Putamen (tissue), 1 donor: Measurements from ENCODE around the gene ADGRD2.

ENCODE experiments used
- DNase-seq: peaks from one replicate; pipeline ENCODE4 v3.0.0-alpha.2; 2016; ENCODE audit warnings: low spot score

ADGRD2 gene

DNA sequence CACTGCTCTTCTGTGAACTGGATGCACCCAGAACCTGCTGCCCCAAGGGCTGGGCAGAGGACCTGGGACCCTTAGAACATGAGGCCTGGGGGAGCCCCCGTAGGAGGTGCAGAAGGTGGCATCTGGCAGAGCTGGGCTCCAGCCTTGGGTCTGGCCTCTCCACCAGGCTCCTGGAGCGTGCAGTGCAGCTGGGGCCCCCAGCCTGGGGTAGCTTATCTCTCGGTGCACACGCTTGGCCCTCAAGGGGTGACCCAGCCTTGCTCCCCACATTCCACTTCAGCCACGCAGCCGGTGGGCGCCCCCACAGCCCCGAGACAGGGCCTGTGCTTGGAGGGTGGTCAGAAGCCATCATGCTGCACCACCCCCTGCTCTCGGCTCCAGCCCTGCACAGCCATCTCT, 62.6 kb downstream of the ADGRD2 start:
- no peak for DNase-seq

DNA sequence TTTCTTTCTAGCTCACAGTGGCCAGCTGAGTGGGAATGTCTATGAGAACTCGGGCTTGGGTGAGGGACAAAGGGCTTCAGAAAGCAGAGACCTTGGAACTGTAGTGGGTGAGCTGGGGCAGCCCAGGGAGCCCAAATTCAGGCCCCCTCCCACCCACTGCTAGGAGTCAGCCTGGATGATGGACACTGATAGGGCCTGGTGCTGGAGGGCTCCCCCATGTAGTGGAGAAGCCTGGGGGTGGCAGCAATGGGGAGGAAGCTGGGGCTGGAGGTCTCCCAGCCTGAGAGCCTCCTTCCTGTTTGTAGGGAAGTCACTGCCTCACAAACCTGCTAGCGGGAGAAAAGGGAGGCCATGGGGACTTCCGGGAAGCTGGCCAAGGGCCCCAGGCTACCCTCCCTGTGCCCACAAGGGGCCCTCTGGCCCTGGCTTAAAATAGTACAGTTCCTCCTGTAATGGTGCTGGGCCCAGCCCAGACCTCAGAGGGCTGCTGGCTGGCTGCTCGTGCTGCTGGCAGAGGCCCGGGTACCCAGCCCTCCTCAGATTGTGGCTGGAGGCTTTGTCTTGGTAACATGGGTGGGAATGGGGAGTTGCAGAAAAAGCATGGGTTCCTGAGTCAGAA, 63.2 kb downstream of the ADGRD2 start:
- no peak for DNase-seq

DNA sequence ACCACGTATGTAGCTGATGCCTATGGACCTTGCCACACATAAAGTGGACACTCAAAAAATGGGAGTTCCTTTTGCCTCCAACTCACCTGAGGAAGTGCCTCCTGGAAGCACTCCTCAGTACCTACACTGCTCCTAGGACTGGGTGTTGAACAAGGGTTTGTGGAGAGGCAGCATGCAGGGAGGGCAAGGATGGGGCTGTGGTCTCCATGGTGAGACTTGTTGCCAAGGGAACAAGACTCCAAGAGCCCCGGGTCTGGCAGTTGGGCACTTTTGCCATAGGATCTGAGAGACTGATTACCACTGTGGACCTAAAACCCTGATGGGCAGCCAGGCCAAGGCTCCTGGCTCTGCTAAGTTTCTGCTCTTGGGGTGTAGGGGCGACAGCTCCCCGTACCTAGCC, 63.9 kb downstream of the ADGRD2 start:
- DNase-seq, result no peak

DNA sequence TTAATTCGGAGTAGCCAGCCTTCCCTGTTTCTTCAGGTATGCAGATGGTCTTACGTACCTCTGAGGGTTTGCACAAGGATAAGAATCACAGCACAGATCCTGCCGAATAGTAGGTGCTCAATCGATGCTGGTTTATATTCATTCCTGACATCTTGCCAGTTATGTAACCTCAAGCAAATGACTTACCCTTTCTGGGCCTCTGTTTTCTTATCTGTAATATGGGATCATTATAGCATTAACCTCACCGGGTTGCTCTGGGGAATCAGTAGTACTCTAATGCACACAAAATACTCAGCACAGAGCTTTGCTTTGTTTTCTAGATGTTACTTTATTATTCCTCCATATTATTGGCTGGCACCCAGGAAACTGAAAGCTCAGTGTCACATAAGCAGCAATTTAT, 64.6 kb downstream of the ADGRD2 start:
- no peak for DNase-seq

DNA sequence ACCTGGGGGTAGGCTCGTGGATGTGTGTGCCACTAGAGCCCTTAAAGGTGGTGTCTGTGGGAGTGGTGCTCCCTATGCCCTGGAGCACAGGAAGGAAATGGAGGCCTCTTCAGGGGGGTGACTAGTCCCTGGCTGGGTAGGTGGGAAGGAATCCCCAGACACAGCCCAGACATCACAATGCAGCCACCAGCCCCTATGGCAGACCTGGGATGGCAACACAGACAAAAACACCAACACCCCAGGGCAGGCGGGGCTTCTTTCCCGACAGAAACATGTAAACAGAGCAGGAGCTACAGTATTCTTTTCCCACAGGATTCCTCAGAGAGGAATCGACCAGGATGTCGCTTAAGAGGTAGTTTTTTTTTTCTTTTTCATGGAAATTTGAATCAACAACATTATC, 67.3 kb downstream of the ADGRD2 start:
- no peak for DNase-seq

DNA sequence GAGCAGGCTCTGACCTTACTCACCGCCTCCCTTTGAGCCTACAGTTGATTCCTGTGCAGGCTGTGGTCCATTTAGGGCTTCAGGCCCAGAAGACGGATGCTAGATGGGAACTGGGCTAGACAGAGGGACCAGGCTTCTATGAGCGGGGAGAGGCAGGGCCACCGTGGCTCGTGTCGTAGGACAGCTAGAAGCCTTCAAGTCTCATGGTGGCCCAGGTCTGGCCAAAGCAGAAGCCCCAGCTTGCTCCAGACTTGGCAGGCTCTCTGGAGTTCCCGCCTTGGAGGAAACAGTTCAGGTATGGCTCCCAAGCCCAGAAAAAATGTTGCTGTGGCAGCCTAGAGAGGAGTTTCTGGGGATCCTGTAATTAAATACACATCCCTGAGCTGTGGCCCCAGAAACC, 67.9 kb downstream of the ADGRD2 start:
- no peak for DNase-seq

DNA sequence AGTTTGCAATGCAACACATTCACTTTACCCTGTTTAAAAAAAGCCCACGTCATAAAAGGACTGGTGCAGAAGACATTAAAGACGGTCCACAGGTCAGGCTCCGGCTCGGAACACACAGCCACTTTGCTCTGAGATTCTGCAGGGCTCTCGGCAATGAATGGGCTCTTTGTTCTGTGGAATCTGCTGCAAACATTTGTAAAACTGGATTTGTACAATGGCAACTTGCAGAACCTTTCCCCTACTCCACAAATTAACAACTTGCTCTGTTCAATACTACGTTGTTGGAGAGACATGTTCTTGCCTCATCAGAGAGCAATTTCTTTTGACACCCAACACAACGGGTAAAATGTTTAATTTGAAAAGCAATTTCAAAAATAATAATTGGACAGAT, 70.0 kb downstream of the ADGRD2 start:
- DNase-seq, result peak; percentile 55

DNA sequence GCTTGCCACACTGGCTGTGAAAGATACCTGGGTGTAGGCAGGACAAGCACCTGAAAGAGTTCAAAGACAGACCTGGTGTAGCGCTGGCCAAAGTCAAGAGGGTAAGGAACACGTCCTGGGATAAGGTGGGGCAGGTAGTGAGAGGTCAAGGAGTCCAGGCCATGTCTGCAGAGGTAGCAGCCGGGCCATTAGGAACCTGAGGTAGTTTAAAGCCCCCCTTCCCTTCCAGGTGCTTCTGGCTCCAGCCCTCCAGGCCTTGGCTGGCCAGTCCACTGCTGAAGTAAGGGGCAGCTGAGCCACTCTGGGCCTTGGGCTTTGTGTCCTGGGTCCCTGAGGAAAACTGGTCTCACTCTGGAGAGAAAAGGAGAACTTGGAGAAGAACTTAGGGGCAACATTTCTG, 70.9 kb downstream of the ADGRD2 start:
- no peak for DNase-seq

DNA sequence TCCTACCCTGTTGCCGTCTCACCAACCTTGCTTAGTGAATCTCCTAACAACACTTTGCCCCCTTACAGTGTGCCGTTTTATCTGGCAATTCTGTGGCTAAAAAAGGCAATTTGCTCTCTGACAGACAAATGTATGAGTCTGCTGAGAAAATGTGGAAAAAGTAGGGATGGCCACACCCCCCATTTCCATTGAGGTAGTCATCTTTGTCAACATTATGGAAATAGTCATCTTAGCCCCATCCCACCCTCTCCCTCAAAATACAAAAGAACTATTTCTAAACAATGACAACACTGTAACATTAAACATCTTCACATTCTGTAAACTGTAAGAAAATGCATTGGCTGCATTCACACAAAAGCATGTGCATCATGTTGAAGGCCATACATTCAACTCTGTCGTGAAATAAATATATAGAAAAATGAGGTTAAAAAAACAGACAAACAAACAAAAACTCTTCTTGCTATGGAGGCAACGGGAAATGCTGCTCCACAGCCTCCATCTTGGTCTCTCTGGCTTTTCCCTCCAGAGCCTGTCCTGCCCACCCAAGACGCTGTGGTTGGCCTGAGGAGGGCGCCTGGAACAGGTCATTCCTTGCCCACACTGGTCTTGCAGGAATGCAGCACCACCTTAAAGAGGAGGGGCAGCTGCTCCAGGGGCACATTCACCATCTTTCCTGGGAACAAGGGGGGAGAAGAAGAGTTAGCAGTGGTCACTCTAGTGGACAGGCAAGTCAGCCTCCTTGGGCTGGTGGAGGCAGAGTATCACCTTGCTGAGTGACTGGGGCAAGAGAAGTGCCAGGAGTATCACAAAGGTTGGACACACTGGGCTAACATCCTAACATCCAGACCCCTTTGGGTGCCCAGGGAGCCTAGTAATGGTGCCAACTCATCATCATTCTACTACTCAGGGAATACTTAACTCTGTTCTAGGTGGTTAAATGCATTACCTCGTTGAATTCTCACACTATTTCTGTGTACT, 72.2 kb downstream of the ADGRD2 start:
- no peak for DNase-seq

DNA sequence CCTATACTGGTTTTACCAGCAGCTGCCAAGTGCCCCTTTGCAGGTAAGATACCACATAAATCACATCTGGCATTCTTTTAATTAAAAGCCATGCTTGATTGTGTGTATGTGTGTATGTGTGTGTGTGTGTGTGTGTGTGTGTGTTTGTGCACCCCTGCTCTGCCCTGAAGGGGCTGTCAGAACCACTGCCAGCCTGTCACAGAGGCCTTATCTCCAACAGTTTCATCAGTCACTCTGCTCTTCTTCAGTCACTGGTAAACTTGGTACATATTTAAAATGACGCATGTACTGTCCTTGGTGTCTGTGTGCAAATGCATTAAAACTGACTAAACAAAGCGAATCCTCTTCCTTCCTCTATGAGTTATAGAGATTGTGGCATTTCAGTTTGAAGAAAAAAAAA, 75.9 kb downstream of the ADGRD2 start:
- DNase-seq, result no peak

DNA sequence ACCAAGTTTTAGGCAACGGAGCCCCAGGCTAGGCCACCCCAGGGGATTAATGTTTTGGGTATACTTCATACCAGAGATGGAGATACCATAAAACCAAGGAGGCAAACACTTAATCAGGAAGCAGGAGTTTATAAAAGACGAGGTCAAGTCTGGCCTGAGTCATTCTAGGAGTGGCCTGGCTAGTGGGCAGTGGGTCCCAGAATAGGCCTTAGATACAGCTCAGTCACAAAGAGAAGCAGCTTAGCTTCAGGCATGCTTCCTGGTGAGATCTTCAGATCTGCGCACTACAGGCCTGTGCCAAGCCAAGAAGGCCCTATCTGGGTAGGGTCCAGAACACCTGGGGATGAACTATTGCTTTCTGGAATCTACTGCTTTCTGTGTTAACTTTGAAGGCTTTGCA, 77.5 kb downstream of the ADGRD2 start:
- no peak for DNase-seq
